ENCODE data around the gene CD81. TPM values are rescaled to one million over a fixed set of nuclear protein-coding genes. Genes with fewer than 3 reads are reported as not detected.

CD81 gene
- total RNA-seq, 4 donors from 2014 or later: 499 to 1,242 (median 673) TPM

DNA sequence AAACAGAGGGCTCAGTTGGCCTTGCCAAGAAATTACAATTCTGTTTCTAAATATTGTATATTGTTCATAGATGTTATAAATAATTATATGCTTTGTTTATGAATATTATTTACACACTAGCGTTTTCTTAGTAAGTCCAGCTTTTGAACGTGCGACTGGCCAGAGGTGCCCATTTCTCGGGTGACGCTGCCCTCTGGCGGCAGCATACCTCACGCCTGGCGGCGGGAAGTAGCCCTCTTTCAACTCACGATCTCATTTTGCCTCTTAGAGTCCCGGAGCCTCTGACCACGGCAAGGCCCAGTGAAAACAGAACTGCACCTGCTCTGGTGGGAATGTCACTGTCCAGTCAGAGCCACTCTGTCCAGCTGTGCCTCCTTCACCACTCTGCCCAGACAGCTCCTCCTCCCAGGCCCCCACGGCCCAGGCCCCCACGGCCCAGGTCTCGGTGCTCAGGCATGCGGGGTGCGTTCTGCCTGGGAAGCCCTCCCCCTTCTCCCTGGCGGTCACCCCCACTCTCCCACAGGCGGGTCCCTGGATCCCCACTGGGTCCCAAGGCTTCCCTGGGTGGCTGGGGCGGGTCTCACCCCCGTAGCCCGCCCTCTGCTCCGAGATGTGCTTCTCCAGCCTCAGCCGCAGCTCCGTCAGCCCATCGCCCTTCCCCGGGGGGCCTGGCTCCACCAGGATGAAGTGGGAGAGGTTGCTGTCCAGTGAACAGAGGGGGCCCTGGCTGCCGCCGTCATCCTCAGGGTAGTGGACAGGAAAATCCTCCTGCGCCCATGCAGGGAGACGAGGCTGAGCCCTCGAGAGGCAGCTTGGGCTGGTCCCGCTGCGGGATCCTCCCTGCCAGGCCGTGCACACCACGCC, 42.8 kb downstream of the CD81 start:
- TF ChIP-seq, protein P1, sequence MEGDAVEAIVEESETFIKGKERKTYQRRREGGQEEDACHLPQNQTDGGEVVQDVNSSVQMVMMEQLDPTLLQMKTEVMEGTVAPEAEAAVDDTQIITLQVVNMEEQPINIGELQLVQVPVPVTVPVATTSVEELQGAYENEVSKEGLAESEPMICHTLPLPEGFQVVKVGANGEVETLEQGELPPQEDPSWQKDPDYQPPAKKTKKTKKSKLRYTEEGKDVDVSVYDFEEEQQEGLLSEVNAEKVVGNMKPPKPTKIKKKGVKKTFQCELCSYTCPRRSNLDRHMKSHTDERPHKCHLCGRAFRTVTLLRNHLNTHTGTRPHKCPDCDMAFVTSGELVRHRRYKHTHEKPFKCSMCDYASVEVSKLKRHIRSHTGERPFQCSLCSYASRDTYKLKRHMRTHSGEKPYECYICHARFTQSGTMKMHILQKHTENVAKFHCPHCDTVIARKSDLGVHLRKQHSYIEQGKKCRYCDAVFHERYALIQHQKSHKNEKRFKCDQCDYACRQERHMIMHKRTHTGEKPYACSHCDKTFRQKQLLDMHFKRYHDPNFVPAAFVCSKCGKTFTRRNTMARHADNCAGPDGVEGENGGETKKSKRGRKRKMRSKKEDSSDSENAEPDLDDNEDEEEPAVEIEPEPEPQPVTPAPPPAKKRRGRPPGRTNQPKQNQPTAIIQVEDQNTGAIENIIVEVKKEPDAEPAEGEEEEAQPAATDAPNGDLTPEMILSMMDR (IDR thresholded peaks at IDR 0.05; ENCODE audit: low read depth): no peak

DNA sequence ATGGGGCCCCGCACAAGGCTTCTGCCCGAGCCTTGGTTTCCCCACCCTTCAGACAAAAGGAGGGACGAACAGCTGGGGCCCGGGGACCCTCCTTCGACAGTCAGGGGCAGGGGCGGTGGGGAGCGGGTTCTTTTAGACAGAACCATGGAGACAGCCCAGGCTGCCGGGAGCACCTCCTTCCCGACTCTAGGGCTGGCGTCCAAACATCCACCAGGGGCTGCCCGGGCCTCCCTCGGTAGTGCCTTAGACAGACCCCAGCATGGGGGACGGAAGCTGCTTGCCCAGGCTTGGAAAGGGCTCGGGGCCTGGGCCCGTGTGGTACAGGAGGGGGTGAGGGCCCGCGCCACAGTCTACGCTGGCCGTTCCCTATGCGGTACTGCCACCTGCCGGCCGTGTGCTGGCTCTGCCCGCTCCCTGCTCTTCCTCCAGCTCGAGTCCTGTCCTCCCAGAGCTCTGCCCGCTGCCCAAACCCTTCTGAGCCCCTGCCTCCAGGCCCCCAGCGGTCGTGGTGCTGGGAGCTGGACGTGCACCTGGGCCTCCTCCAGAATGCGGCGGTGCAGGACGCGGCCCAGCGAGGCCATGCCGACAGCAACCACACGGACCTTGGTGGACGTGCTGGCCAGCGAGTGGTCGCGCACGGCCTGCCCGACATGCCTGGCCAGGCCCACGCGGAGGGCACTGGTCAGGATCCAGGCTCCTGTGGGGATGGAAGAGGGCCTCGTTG, 43.6 kb downstream of the CD81 start:
- TF ChIP-seq, protein P1 (IDR thresholded peaks at IDR 0.05; ENCODE audit: low read depth): no peak

DNA sequence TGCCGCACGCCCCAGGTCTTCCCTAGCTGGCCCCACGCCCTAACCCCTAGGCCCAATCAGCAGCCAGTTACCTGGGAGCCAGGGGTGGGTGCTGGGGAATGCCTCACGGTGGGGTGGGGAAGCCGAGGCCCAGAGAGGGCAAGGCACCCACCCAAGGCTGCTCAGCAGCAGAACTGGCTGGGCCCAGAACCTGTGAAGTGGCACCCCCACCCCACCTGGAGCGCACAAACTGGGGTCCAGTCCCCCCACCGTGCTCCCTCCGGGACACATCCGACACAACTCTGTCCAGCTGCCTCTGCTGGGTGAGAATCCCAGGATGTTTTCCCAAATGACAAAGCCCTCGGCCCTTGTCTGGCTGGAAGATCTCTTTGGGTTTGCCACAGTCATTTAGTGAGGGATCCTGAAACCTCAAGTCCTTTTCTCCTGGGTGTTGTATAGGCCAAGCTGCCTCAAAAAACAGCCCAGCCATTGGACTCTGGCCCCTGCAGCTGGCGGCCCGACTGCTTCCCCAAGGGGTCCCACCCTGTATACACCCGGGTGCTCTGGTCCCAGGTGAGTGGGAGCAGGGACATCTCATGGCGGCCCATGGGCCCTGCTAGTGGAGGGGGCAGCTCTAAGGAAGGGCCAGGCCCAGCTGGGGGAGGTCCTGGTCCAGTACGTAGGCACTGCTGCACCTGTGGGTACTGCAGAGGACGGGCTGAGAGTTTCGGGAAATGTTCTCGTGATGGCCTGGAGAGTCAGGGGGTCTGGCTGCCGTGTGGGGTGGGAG, 44.3 kb downstream of the CD81 start:
- TF ChIP-seq, protein P1 (IDR thresholded peaks at IDR 0.05; ENCODE audit: low read depth): no peak

DNA sequence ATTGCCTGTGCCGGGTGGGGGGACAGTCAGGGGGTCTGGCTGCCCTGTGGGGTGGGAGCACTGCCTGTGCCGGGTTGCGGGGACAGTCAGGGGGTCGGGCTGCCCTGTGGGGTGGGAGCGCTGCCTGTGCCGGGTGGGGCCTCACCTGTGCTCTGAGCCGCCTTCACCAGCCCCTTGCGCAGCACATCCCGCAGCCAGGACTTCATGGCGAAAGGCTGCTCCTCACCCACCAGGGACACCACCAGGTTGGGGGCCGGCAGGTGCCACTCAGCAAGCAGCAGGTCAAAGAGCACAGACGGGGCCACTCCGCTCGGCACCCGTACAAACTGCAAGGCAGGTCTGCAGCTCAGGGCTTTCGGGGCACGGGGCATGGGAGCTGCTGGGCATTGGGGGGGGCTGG, 44.9 kb downstream of the CD81 start:
- TF ChIP-seq, protein P1 (IDR thresholded peaks at IDR 0.05; ENCODE audit: low read depth): no peak

DNA sequence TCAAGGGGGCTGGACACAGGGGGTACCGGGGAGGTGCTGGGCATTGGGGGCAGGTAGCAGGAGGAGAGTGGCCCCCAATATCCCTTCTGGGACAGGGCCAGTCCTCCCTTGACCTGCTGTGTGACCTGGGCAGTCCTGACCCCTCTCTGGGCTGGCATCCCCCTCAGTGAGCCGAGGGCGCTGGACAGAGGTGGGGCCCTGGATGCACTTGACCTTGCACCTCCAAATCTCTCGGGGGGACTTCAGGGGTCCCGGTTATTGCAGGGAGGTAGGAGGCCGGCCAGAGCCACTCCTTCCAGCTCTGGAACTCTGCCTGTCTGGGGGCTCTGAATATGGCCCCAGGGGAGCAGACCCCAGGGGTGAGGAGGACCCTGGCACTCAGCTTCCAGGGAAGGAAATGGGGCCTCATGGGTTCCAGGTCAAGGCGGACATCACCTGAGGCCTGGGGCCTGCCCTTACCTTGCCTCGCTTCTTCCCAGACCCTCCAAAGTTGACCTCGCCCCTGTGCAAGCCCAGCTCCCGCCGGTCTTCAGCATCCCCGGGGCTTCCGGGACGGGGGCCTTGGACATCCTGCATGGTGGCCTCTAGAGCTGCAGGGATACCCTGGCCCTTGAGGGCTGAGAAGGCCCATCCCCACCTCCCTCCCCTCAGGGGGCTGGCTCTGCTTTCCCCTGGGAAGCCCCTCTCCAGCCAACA, 45.5 kb downstream of the CD81 start:
- TF ChIP-seq, protein P1 (IDR thresholded peaks at IDR 0.05; ENCODE audit: low read depth): no peak

DNA sequence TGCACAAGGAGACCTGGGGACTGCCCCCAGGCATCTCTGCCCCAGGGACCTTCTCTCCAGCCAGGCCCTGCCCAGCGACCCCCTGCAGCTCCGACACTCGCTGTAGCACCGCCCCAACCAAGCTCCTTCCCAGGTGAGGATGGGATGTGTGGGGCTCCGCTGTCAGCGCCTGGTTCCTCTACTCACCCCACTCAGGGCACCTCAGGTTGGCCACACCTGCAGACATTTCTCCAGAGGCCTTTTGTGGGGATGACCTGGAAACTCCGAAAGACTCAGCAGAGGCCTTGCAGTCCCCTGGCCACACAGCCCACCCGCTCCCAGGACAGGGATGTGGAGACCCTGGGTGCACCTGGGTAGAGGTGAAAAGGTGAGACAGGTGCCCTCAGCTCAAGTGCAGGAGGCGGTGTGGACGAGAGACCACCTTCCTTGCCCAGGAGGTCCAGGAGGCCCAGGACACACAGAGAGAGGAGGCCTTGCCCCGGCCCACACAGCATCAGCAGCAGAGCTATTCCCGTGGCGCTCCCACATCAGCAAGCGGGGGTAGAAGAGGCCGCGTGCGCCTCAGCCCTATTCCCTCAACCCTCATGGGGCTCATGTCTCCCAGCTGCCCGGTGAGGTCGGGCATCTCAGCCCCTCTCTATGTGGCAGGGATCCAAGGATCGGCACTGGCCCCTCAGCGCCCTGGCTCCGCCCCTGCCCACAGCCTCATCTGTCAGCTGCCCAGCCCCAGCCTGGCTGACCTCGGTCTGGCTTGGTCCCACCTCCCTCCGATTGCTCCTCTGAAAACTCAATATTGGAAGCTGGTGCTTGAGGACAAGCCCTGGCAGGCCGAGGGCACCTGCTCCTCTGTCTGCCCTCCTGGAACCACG, 46.3 kb downstream of the CD81 start:
- TF ChIP-seq, protein P1 (IDR thresholded peaks at IDR 0.05; ENCODE audit: low read depth): no peak
